Brain pericyte (primary cell): ENCODE data around the gene PTPRC.
"Not testable (repeated sequence)": the region's sequence is repeated elsewhere in the genome, so short reads cannot be mapped to it uniquely, and the experiment has no call there.

Experiments used
- DNase-seq: peaks from one replicate; pipeline ENCODE4 v3.0.0-alpha.2; 2012; ENCODE audit warnings: low read depth, low spot score

Gene PTPRC, protein sequence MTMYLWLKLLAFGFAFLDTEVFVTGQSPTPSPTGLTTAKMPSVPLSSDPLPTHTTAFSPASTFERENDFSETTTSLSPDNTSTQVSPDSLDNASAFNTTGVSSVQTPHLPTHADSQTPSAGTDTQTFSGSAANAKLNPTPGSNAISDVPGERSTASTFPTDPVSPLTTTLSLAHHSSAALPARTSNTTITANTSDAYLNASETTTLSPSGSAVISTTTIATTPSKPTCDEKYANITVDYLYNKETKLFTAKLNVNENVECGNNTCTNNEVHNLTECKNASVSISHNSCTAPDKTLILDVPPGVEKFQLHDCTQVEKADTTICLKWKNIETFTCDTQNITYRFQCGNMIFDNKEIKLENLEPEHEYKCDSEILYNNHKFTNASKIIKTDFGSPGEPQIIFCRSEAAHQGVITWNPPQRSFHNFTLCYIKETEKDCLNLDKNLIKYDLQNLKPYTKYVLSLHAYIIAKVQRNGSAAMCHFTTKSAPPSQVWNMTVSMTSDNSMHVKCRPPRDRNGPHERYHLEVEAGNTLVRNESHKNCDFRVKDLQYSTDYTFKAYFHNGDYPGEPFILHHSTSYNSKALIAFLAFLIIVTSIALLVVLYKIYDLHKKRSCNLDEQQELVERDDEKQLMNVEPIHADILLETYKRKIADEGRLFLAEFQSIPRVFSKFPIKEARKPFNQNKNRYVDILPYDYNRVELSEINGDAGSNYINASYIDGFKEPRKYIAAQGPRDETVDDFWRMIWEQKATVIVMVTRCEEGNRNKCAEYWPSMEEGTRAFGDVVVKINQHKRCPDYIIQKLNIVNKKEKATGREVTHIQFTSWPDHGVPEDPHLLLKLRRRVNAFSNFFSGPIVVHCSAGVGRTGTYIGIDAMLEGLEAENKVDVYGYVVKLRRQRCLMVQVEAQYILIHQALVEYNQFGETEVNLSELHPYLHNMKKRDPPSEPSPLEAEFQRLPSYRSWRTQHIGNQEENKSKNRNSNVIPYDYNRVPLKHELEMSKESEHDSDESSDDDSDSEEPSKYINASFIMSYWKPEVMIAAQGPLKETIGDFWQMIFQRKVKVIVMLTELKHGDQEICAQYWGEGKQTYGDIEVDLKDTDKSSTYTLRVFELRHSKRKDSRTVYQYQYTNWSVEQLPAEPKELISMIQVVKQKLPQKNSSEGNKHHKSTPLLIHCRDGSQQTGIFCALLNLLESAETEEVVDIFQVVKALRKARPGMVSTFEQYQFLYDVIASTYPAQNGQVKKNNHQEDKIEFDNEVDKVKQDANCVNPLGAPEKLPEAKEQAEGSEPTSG (N-terminal part only)

DNA sequence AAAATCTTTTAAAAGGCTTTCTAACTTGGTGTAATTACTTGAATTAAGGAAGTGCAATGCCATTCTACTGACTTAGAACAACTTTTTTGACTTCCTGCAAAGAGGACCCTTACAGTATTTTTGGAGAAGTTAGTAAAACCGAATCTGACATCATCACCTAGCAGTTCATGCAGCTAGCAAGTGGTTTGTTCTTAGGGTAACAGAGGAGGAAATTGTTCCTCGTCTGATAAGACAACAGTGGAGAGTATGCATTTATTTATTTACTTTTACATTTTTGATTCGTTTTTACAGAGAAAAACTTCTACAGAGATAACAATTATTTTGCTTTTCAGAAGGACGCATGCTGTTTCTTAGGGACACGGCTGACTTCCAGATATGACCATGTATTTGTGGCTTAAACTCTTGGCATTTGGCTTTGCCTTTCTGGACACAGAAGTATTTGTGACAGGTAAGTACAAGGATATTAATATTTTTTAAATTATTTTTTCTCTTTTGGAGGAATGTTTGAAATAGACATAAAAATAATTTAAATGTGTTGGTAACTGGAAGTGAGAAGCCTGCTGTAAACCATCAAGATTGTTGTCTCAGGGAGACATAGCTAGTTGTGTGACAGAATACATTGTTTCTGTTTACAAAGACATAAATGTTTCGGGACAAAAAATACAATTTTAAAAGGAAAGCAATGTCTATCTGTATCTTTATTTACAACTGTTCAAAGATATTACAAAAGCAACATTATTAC lies at the start of gene PTPRC:
TSS of gene PTPRC (plus strand) at position 147 of the 742 bp plus-strand sequence. CDS start at position 376, 229 bp downstream.
- no peak for DNase-seq

DNA sequence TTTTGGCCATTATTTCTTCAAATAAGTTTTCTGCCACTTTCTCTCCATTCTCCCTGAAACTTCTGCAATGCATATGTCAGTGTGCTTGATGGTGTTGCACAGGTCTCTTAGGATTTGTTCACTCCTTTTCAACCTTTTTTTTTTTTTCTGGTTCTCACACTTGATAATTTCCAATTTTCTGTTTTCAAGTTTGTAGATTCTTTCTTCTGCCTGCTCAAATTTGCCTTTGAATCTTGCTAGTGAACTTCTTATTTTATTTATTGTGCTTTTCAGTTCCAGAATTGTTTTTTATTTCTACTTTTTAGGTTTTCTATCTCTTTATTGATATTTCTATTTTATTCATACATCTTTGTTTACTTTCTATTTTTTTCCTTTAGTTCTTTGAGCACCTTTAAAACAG lies 48.4 kb upstream of the PTPRC start:
- DNase-seq = no peak

DNA sequence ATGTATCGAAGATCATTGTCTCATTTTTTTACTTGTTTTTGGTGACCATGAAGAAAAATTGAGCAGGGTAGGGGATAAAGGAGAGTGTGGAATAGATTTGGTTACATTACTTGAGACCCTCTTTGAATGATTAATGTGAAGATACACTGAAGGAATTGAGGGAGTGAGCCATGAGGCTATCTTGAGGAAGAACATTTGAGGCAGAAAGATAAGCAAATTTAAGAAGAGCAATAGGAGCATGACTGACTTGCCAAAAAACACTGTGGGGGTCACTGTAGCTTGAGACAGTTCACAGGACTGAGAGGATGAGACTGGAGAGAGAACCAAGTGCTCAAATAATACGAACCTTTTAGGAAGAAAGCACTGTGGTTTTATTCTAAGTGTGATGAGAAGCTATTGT lies 43.1 kb upstream of the PTPRC start:
- no peak for DNase-seq

DNA sequence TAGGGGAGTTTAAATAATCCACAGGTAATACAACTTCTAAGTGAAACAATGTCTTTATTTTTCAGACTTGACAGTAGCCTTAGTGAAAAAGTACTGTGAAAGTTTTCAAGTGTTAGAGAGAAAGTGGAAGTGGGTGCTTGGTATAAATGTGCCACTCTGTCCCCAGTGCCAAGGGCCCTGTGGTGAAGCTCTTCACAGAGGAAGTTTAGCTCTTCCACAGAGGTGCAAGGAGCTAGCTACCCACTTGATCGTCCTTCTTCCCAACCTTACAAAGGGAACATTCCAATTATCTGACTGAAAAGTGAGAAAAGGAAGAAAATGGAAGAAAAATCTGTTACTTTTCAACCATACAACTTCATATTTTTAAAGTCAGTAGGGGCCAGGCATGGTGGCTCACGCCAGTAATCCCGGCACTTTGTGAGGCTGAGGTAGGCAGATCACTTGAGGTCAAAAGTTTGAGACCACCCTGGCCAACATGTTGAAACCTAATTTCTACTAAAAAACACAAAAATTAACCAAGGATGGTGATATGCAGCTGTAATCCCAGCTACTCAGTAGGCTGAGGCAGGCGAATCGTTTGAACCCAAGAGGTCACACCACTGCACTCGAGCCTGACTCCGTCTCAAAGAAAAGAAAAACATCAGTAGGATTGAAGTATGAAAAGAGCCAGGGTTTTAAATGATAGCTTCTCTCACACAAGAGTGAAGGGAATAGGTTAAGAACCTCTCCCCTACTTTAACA lies 41.0 kb upstream of the PTPRC start:
- DNase-seq = no peak

DNA sequence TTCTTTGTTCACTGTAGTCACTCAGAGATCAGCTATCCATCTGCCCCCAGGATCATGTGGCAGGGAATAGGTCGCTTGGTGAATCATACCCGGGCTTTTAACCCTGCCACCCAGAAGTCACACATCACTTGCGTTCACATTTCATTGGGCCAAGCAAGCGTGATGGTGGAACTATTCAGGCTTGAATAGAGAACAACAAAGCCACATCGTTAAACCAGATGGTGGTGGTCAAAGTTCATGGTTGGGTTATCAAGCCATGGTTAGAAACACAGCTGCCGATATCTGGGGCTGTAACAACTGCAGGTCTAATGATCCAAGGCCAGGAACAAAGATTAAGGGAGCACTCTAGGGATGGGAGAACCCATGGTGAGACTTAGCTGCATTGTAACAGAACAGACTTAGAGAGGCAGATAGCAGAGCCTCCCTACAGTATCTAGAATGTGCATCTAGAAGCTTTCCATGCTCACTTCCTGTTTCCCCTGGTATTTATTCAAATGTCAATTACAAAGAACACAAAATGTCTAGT lies 40.0 kb upstream of the PTPRC start:
- DNase-seq = no peak

DNA sequence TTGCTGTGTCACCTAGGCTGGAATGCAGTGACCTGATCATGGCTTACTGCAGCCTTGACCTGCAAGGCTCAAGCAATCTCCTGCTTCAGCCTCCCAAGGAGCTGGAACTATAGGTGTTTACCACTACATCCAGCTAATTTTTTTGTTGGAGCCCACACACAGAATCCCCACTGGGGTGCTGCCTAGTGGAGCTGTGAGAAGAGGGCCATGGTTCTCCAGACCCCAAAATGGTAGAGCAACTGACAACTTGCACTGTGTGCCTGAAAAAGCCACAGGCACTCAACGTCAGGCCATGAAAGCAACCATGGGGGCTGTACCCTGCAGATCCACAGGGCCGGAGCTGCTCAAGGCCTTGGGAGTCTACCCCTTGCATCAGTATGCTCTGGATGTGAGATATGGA lies 39.1 kb upstream of the PTPRC start:
- no peak for DNase-seq

DNA sequence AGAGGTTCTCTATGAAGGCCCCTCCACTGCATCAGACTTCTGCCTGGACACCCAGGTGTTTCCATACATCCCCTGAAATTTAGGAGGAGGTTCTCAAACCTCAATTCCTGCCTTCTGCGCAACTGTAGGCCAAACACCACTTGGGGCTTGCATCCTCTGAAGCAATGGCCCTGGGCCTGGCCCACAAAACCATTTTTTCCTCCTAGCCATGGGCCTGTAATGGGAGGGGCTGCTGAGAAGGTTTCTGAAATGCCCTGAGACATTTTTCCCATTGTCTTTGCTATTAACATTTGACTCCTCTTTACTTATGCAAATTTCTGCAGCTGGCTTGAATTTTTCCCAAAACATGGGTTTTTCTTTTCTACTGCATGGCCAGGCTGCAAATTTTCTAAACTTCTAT lies 37.9 kb upstream of the PTPRC start:
- DNase-seq = no peak

DNA sequence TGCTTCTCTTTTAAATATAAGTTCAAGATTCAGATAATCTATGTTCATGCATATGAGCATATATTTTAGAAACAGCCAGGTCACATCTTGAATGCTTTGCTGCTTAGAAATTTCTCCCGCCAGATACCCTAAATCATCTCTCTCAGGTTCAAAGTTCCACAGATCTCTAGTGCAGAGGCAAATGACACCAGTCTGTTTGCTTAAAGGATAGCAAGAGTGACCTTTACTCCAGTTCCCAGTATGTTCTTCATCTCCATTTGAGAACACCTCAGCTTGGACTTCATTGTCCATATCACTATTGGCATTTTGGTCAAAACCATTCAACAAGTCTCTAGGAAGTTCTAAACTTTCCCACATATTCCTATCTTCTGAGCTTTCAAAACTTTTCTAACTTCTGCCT lies 37.5 kb upstream of the PTPRC start:
- not testable (repeated sequence) for DNase-seq

DNA sequence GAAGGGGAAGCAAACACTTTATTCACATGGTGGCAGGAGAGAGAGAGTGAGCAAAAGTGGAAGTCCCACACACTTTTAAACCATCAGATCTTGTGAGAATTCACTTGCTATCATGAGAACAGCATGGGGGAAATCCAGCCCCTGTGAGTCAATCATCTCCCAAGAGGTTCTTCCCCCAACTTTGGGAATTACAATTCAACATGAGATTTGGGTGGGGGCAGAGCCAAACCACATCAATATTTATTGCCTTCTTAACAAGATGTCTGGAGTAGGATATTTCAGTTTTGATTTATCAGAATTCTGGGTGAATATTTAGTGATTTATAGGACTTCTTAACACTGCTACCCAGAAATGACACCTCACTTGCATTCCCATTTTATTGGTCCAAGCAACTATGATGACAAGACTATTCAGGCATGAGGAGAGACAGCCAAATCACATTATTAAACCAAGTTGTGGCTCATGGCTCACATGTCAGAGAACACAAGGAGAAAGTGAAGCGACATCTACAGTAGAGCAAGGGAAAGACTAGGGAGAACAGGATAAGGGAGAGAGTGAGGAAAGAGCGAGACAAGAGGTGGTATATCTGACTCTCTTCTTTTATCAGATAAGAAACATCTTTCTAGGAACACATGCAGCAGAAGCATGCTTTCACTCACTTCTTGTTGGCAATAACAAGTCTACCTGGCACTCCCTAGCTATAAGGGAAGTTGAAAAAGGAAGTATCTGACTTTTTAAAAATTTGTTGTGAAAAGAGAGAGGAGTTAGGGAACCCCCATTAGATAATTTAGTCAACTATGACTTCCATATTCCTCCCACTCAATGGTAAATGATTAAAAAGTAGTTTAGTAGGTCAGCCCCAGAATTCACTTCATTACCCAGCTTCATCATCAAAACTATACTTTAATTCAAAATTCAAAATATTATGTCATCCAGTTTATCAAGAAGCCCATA lies 36.6 kb upstream of the PTPRC start:
- DNase-seq = no peak

DNA sequence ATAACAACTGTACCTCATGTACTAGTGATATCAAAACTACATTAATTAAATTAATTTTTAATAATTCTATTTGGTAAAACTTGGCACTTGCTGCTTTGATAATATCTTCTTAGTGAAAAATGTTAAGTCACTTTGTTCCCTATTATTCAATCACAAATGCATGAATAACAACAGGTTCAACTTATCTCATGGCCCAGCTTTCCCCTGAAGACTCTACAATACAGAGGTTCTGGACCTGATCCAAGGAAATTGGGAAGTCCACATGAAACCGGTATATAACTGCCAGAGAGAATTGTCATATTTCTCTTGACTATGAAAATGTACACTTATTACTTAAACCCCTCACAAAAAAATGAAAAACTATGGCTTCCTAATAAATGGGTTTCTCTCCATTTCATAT lies 33.9 kb upstream of the PTPRC start:
- DNase-seq = no peak

DNA sequence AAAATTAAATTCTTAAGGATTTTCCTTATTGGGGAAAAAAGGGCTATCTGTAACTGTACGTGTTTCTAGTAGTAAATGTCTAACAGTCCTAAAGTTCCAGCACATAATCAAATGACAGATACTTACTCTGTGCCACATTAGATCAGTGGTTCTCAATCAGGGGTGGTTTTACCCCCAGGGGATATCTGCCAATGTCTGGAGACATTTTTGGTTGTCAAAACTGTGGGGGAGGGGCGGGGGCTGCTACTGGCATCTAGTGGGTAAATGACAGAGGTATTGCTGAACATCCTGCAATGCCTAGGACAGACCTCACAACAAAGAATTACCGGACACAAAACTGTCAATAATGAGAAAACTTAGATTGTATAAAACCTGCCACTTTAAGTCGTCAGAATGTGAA lies 33.4 kb upstream of the PTPRC start:
- DNase-seq = no peak

DNA sequence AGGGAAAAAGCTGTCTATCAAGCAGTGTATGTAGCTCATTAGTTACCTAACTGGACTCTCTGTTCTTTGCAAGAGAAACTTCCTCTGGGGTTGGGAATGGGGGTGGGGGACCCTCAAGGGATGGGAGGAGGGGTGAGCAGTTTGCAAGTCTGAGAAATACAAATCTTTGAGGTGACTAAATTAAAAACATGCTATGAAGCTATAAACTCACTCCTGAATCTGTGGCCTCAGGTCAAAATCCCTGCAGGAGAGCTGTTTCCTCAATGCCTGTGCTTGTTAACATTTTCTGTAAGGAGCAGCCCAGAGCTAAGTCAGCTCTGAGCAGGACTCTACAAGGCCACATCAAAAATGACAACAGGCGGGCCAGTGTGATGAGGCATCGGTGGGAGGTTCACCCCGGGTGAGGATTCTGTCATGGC lies 32.8 kb upstream of the PTPRC start:
- DNase-seq = no peak

DNA sequence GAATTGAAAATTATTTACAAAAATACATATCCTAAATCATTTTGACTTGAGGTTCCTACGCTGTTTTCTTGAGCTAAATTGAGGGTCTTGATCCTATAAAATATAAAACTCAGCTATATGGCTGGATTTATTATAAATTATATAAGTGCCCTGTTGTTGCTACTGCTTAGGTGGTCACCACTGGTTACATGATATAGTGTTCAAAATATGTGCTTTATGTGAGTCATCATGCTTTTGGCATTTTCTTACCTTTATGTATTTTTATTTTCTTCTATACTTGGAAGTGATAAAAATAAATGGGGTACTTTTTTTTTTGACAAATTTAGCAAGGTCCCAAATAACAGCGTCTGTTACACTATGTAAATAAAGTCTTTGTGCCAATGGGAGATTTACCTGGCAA lies 31.1 kb upstream of the PTPRC start:
- no peak for DNase-seq

DNA sequence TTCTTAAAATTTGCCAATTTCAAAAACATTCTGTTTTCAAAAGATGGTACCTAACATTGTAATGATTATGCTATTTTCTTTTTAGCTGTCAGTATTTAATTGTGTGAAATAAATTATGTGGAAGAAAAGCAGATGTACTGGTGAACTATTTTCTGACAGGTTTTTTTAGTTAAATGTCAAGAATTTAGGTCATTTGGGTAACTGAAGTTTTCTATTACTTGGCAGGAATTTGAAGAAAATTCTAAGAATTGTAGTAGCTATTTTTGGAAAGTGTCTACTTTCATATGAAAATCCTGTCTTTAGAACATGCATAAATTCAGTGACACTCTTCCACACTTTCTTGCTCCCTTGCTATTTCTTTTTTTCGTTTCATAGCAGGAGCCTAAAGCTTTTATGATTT lies 28.5 kb upstream of the PTPRC start:
- no peak for DNase-seq

DNA sequence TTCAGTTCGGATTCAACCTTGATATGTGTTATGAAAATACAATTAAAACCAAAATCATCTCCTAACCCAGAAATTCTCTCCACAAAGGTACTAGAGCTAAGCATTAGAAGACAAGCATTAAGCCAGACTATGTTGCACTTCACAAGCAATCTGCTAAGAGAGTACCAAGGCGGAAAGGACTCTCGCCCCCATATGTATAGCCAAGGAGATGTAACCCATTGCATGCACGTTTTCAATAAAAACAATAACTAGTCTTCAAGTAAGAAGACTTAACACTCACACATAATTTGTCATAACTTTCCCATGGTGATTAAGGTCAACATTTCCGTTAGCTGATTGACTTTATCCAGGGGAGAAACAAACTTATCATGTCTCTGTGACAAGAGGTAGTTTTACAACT lies 27.6 kb upstream of the PTPRC start:
- no peak for DNase-seq

DNA sequence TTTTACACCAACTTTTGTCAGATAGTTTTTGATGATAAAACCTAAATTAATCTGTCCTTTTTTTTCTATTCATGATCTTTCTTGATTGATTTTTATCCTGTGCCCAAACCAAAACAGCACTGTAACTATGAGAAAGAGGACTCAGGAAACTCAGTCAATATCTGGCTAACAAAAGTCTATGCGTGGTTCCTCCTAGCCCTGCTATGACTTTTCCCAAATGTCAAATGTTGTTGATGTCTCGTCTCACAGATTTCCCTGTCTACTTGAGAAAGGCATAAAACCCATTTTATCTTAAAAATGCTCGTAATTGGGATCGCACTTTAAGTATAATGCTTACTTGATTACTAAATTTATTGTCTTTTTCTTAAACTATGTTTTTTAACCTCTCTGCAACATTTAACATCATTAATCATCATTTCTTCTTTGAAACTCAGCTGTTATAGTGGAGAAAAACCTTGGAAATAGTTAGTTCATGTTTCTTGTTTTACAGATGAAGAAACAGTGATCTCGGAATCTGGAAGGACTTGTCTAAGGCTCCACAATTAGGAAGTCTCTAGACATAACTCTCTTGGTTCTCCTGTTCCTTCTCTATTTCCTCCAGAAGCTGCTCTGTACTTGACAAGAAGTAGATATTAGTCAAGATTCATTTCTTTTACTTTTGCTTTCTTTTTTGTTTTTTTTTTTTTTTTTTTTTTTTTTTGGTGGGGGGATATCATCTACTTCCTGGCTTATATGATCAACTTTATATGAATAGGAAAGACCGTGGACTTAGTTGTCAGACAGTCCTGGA lies 26.2 kb upstream of the PTPRC start:
- no peak for DNase-seq

DNA sequence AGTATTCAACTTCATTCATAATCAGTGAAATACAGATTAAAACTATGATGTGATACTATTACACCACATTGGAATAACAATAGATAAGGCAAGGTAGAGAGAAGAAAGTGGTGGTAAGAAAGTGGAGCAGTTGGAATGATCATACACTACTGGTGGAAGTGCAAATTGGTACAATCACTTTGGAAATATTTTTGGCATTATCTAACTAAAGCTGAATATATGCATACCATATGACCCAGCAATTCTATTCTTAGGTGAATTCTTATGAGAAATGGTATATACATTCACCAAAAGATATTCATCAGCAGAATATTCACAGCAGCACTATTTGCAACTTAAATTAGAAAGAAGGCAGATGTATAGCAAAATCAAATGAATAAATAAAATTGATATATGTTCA lies 21.4 kb upstream of the PTPRC start:
- DNase-seq = no peak

DNA sequence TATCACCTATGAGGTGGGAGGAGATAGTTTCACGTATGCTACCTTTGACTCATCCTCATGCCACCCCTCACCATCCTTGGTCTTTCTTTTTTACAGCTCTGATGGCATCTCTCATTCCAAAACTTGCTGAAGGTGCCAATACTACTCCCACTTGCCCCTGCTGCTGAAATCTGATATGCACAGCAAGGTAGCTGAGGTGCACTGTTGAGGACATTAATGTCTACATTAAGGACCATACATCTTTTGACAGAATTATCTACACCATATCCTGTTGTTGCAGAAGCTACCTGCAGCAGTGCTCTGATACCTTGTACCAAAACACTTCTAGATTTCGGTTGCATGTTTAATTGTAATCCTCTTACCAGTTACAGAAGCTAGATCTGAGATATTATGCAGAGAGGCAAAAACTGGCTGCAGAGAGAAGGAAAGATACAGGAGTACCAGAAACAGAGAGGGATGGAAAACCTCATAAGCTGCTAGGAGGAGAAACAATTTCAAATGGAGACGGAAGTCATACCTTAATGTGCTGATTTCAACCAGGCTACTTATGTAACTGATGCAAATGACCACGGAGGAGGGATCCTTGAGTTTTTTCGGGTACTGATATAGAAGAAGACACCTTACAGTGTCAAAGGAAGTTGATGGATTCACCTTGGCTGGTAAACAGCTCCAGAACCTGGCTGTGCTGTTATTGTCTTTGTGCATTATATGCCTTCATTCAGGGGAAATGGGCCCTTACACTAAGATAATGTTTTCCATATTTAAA lies 19.3 kb upstream of the PTPRC start:
- no peak for DNase-seq
